ENCODE data around the gene TCERG1L. TPM values are rescaled to one million over a fixed set of nuclear protein-coding genes. Genes with fewer than 3 reads are reported as not detected.
A peak's percentile ranks its signal among the peaks of the same experiment; 100 is the strongest.
"Not testable (repeated sequence)": the region's sequence is repeated elsewhere in the genome, so short reads cannot be mapped to it uniquely, and the experiment has no call there.

The TCERG1L gene
- total and polyA plus RNA-seq, 4 donors, result not detected

DNA sequence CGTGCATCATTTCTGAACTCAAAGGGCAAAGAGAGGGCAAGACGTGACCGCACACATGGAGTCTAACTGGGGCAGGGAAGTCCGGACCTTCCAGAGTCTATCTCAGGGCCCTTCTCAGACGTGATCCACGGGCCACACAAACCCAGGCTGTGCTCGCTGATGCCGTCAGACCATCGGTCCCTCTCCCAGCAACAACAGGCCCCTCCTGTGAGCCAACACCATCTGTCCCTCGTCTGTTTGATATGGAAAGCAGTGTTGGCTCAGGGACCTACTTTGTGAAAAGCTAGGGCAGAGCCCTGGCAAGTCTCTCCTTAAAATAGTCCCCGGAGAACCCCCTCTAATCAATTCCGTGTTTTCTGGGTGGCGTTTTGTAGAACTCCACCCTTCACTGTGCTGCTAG, 208.8 kb downstream of the TCERG1L start:
- Histone ChIP-seq H3K4me3 (ENCODE audit: low read length in 2 of 2) (no peak overlapping the region), H3K27me3 (ENCODE audit: control insufficient read depth in 1 of 2, insufficient read depth in 2 of 2, low read length in 1 of 2) (no peaks in the 10 kb centered on the region), H3K36me3 (ENCODE audit: control insufficient read depth in 1 of 2, insufficient read depth in 2 of 2, low read length in 1 of 2) (no peaks in the 10 kb centered on the region), H3K4me1 (ENCODE audit: control insufficient read depth in 1 of 2, insufficient read depth in 2 of 2, low read length in 2 of 2) (no peaks in the 10 kb centered on the region), H3K27ac (ENCODE audit: low read depth in 1 of 2, low read length in 2 of 2) (no peak overlapping the region), H3K9me3 (ENCODE audit: control insufficient read depth, low read length) (peaks cover 6% of the 10 kb centered on the region)
- DNase-seq, result peak in 1 of 2 donors; percentile 3
- intact Hi-C loops (cut with DNase I), result no loop called here
- no peak for ATAC-seq (ENCODE audit: low FRiP score)
- 51 to 52% methylated on average over 13 of the region's 13 CpGs for WGBS, 2 donors

DNA sequence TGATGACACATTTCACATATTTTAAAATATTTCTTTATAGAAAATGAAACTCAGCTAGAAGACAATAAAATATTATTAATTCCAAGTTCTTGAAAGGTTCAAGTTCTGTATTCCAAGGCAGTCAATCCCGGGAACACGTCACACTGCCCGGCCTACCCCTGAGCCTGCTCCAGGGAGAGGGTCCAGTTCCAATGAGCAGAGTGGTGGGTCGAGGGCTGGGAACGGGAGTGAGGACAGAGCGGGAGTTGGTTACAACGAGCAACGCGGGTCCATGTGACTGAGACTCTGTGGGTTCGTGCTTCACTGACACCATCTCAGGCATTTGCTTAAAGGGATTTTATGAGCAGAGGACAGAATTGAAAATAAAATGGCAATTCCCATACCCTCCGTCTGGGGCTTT, 209.4 kb downstream of the TCERG1L start:
- Histone ChIP-seq H3K27ac (ENCODE audit: low read depth in 1 of 2, low read length in 2 of 2) (no peak overlapping the region), H3K36me3 (ENCODE audit: control insufficient read depth in 1 of 2, insufficient read depth in 2 of 2, low read length in 1 of 2) (no peaks in the 10 kb centered on the region), H3K4me3 (ENCODE audit: low read length in 2 of 2) (no peak overlapping the region), H3K9me3 (ENCODE audit: control insufficient read depth, low read length) (peaks cover 4% of the 10 kb centered on the region), H3K27me3 (ENCODE audit: control insufficient read depth in 1 of 2, insufficient read depth in 2 of 2, low read length in 1 of 2) (no peaks in the 10 kb centered on the region), H3K4me1 (ENCODE audit: control insufficient read depth in 1 of 2, insufficient read depth in 2 of 2, low read length in 2 of 2) (no peaks in the 10 kb centered on the region)
- 79 to 87% methylated on average over 11 of the region's 11 CpGs for WGBS, 2 donors
- ATAC-seq (ENCODE audit: low FRiP score) (no peak), DNase-seq (no peak)
- intact Hi-C loops (cut with DNase I), result no loop called here

DNA sequence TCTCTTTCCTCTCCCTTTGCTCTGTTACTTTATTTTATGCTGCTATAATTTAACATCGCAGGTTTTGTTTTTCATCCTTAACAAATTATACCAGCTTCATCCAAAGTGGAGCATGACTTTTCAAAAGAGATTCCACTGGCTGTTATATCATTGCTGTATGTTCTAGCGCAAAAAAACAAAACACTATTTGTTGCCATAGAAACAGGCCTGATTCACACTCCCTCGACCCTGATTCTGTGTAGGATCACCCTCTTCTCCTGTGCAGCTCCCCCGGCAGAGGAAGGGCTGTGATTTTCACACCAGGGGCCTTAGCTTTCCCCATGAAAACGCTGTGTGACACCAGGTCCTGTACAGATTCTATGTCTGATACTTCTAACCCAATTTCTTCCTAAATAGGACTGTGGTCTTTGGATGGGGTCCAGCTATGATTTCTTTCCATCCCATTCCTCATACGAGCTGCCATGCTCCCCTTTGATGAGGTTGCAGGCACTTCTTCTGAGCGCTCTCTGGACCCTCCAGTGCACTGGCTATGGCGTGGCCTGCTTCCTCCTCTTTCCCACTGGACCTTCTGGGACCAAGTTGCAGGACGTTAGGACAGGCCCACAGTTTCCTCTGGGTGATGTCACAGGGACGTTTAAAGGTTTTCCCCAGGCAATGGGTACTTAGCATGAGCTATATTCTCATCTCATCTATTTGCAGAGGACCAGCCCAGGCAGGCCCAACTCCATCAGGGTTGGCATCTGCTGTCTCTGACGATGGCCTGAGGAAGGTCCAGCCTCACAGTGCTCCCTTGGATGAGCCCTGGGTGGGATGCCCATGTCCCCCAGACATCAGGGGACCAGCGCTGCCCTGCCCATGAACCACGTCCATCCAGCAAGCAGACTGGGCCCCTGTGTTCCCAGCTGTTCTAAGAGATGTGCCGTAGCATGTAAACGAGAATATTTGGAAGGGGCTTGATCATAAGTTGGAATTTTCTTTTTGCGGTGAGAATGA, 210.8 kb downstream of the TCERG1L start:
- H3K9me3 ChIP-seq (ENCODE audit: control insufficient read depth, low read length); ATAC-seq (ENCODE audit: low FRiP score); H3K27me3 ChIP-seq (ENCODE audit: control insufficient read depth in 1 of 2, insufficient read depth in 2 of 2, low read length in 1 of 2); H3K4me1 ChIP-seq (ENCODE audit: control insufficient read depth in 1 of 2, insufficient read depth in 2 of 2, low read length in 2 of 2); H3K27ac ChIP-seq (ENCODE audit: low read depth in 1 of 2, low read length in 2 of 2); intact Hi-C loops (cut with DNase I); H3K4me3 ChIP-seq (ENCODE audit: low read length in 2 of 2); H3K36me3 ChIP-seq (ENCODE audit: control insufficient read depth in 1 of 2, insufficient read depth in 2 of 2, low read length in 1 of 2): not testable (repeated sequence)
- WGBS, 2 donors, result 60 to 66% methylated on average over 16 of the region's 16 CpGs
- DNase-seq, result peak in 1 of 2 donors; percentile 9

DNA sequence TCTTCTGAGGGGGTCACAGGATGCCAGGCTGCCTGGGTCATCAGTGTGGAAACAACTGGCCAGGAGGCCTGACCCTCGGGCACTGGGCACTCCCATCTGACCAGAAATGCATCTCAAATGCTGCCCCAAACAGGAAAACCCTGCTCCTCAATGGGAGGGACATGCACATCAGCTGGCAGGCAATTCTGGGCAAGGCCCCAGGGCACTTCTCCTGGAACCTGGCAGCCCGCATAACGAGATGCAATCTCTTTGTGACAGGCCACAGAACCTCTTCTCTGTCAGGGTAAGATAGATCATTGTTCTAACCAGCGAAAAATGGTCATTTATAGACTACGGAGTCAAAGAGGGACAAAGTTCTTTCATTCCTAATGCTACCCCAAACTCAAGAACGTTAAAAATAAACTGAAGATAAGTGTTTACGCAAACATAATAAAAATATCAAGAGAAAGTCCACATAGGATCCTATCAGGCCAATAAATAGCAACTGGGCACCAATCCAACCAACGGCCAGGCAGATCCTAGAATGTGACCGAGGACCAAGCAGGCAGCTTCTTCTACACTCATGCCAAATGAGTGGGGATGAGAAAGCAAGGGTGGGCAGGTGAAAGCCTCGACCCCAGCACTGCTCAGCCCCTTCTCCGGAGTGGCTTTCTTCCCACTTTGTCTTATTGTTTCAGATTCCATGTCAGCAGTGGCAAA, 212.3 kb downstream of the TCERG1L start:
- Histone ChIP-seq H3K27me3 (ENCODE audit: control insufficient read depth in 1 of 2, insufficient read depth in 2 of 2, low read length in 1 of 2) (no peaks in the 10 kb centered on the region), H3K36me3 (ENCODE audit: control insufficient read depth in 1 of 2, insufficient read depth in 2 of 2, low read length in 1 of 2) (no peaks in the 10 kb centered on the region), H3K9me3 (ENCODE audit: control insufficient read depth, low read length) (no peaks in the 10 kb centered on the region), H3K4me3 (ENCODE audit: low read length in 2 of 2) (no peak overlapping the region), H3K27ac (ENCODE audit: low read depth in 1 of 2, low read length in 2 of 2) (no peak overlapping the region), H3K4me1 (ENCODE audit: control insufficient read depth in 1 of 2, insufficient read depth in 2 of 2, low read length in 2 of 2) (no peaks in the 10 kb centered on the region)
- intact Hi-C loops (cut with DNase I), result no loop called here
- ATAC-seq (ENCODE audit: low FRiP score) (no peak), DNase-seq (peak in 1 of 2 donors; percentile 11)
- WGBS, 2 donors, result 71 to 75% methylated on average over 11 of the region's 11 CpGs

DNA sequence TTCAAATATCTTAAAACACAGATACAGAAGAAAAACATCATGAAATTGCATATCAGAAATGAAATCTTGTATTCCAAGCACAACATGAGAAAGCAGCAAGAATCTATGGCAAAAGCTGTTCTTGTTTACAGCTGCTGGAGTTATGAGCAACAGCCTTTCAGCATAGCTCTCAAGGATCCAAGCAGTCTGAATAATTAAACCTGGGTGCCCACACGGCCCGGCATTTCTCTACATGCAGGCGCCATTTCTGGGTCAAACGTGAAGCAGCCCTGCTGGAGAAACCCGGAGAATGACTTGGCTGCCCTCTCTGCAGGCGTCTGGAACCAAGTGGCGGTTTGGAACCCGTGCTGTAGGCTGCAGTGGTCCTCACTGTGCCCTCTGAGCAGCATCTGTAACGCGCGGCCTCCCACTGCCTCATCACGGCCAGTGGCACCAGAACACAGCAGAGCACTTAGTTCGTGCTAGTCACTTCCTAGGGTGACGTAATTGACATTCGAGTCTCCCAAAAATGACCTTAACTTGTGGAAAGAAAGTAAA, 213.0 kb downstream of the TCERG1L start:
- Histone ChIP-seq H3K27me3 (ENCODE audit: control insufficient read depth in 1 of 2, insufficient read depth in 2 of 2, low read length in 1 of 2) (no peaks in the 10 kb centered on the region), H3K9me3 (ENCODE audit: control insufficient read depth, low read length) (no peaks in the 10 kb centered on the region), H3K27ac (ENCODE audit: low read depth in 1 of 2, low read length in 2 of 2) (no peak overlapping the region), H3K4me1 (ENCODE audit: control insufficient read depth in 1 of 2, insufficient read depth in 2 of 2, low read length in 2 of 2) (no peaks in the 10 kb centered on the region), H3K36me3 (ENCODE audit: control insufficient read depth in 1 of 2, insufficient read depth in 2 of 2, low read length in 1 of 2) (no peaks in the 10 kb centered on the region), H3K4me3 (ENCODE audit: low read length in 2 of 2) (no peak overlapping the region)
- no peak for ATAC-seq (ENCODE audit: low FRiP score)
- 76 to 82% methylated on average over 15 of the region's 15 CpGs for WGBS, 2 donors
- intact Hi-C loops (cut with DNase I), result no loop called here
- DNase-seq, result peak in 1 of 2 donors; percentile 18

DNA sequence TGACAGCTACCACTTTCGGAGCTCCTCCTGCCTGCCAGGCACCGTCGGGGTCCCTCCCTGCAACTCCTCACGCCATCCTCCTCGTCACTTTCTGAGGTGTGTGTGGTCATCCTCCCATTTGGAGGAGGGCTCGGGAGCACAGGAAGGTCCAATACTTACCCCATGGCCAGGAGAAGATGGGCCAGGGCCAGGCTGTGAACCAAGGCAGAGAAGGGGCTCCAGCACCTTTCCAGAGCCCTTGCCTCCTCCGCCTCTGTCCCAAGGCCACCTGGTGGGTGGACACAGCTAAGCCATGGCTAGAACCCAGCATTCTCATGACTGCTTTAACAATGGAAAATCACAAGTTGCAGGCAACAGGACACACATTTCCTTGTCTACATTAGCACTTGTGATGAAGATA, 215.5 kb downstream of the TCERG1L start:
- Histone ChIP-seq H3K4me1 (ENCODE audit: control insufficient read depth in 1 of 2, insufficient read depth in 2 of 2, low read length in 2 of 2) (no peaks in the 10 kb centered on the region), H3K27me3 (ENCODE audit: control insufficient read depth in 1 of 2, insufficient read depth in 2 of 2, low read length in 1 of 2) (no peaks in the 10 kb centered on the region), H3K36me3 (ENCODE audit: control insufficient read depth in 1 of 2, insufficient read depth in 2 of 2, low read length in 1 of 2) (no peaks in the 10 kb centered on the region), H3K27ac (ENCODE audit: low read depth in 1 of 2, low read length in 2 of 2) (no peak overlapping the region), H3K9me3 (ENCODE audit: control insufficient read depth, low read length) (no peaks in the 10 kb centered on the region), H3K4me3 (ENCODE audit: low read length in 2 of 2) (no peak overlapping the region)
- DNase-seq (no peak), ATAC-seq (ENCODE audit: low FRiP score) (no peak)
- WGBS, 2 donors, result 83 to 94% methylated on average over 7 of the region's 7 CpGs
- intact Hi-C loops (cut with DNase I), result no loop called here

DNA sequence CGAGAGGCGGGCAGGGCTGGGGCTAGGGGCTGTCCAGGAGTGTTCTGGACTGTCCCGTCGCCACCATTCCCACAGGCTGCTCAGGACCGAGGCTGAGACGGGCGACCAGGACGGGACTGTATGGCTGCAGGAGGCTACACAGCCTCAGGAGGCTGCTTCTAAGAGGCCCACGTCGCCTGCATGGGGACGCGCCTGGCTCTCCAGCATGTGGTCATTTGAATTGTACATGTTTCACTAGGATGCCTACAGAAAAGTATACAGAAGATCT, 216.3 kb downstream of the TCERG1L start:
- H3K4me1 ChIP-seq (ENCODE audit: control insufficient read depth in 1 of 2, insufficient read depth in 2 of 2, low read length in 2 of 2), result no peaks in the 10 kb centered on the region
- intact Hi-C loops (cut with DNase I), result no loop called here
- no peak overlapping the region for H3K4me3 ChIP-seq (ENCODE audit: low read length in 2 of 2)
- no peaks in the 10 kb centered on the region for H3K36me3 ChIP-seq (ENCODE audit: control insufficient read depth in 1 of 2, insufficient read depth in 2 of 2, low read length in 1 of 2)
- no peaks in the 10 kb centered on the region for H3K9me3 ChIP-seq (ENCODE audit: control insufficient read depth, low read length)
- DNase-seq (no peak), ATAC-seq (ENCODE audit: low FRiP score) (no peak)
- no peaks in the 10 kb centered on the region for H3K27me3 ChIP-seq (ENCODE audit: control insufficient read depth in 1 of 2, insufficient read depth in 2 of 2, low read length in 1 of 2)
- WGBS, 2 donors, result 82 to 84% methylated on average over 10 to 12 of the region's 12 CpGs
- no peak overlapping the region for H3K27ac ChIP-seq (ENCODE audit: low read depth in 1 of 2, low read length in 2 of 2)

DNA sequence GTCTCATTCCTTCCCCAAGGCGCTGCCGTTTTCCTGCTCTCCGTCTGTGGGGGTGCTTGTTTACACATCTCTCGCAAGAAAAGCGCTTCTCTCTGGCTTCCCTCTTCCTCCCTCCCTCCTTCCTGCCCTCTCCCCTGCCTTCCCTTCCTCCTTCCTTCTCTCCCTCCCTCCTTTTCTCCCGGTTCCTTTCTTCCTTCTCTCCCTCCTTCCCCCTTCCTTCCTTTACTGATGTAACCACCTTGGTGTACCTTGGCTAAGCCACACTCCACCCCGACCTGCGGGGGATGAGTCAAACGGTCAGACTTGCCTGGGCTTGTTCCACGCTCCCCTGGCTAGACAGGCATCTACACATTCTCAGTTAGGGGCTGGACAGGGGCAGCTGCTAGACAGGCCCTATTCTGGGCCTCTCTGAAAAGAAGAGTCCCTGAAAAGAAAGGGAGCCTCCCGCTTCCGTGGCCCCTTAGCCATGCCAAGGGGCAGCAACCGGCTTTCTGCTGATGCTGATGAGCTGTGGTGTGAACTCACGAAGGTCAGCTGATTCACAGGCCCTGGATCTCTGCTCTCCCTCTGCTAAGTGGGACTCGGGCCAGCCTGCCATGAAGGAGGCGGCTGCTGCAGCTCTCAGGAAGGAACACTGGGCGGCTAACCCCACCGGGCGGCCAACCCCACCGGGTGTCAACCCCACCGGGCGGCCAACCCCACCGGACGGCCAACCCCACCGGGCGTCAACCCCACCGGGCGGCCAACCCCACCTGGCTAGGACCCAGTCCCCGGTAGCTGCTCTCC, 216.8 kb downstream of the TCERG1L start:
- peak; percentile 20 for ATAC-seq (ENCODE audit: low FRiP score)
- no peak overlapping the region for H3K27ac ChIP-seq (ENCODE audit: low read depth in 1 of 2, low read length in 2 of 2)
- intact Hi-C loops (cut with DNase I), result no loop called here
- no peaks in the 10 kb centered on the region for H3K36me3 ChIP-seq (ENCODE audit: control insufficient read depth in 1 of 2, insufficient read depth in 2 of 2, low read length in 1 of 2)
- H3K9me3 ChIP-seq (ENCODE audit: control insufficient read depth, low read length), result no peaks in the 10 kb centered on the region
- WGBS, 2 donors, result 60 to 65% methylated on average over 29 of the region's 29 CpGs
- DNase-seq, result no peak
- H3K4me1 ChIP-seq (ENCODE audit: control insufficient read depth in 1 of 2, insufficient read depth in 2 of 2, low read length in 2 of 2), result no peaks in the 10 kb centered on the region
- no peaks in the 10 kb centered on the region for H3K27me3 ChIP-seq (ENCODE audit: control insufficient read depth in 1 of 2, insufficient read depth in 2 of 2, low read length in 1 of 2)
- H3K4me3 ChIP-seq (ENCODE audit: low read length in 2 of 2), result no peak overlapping the region
